ENCODE data around the gene NBAS. TPM values are rescaled to one million over a fixed set of nuclear protein-coding genes. Genes with fewer than 3 reads are reported as not detected.

NBAS gene
- total and polyA plus RNA-seq, 2 of the 4 experiments (the other 2 are of a cell fraction) = 22.3 to 105 TPM

DNA sequence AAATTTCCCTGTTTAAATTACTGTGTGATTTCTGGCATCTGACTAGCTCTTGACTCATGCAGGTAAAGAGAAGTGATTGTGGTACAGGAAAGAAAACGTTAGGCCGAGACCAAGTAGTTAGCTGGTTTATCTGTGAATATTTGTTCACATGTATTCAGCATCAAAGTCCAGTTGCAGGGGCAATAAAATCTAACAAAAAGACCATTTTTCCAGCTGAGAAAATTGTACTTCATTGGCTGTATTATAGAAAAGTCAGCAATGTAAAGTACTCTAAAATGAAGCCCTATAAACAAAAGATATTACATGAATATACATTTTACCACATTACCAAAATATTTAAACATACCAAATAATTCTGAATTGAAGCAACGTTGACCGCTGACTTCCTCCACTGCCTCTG lies 88.3 kb downstream of the NBAS start:
- Histone ChIP-seq H3K27me3 (ENCODE audit: control insufficient read depth, insufficient read depth, low read length) (no peaks in the 10 kb centered on the region), H3K79me1 (ENCODE audit: low read depth in 1 of 2, low read length in 2 of 2) (no peaks in the 10 kb centered on the region; a peak in 1 of 4 replicates), H3K14ac (replicated peaks; ENCODE audit: low read depth, low read length) (no peak overlapping the region), H3K4ac (ENCODE audit: low read depth, low read length) (no peak overlapping the region), H2AFZ (replicated peaks; ENCODE audit: low read length, poor library complexity) (no peak overlapping the region), H2BK120ac (ENCODE audit: low read depth, low read length) (no peak overlapping the region), H3K18ac (ENCODE audit: low read depth, low read length) (no peak overlapping the region), H2BK5ac (ENCODE audit: low read depth, low read length, poor library complexity, severe bottlenecking) (no peak overlapping the region), H4K8ac (ENCODE audit: low read depth in 2 of 2, low read length in 2 of 2) (no peak overlapping the region), H3K27ac (ENCODE audit: insufficient read depth, low read length) (no peak overlapping the region), H3K23ac (ENCODE audit: low read depth, low read length) (no peak overlapping the region), H4K20me1 (ENCODE audit: insufficient read depth, low read length) (no peaks in the 10 kb centered on the region), H3K36me3 (ENCODE audit: control insufficient read depth, insufficient read depth, low read length) (peaks cover 24% of the 10 kb centered on the region), H3K9ac (ENCODE audit: low read depth, low read length) (no peak overlapping the region), H2AK5ac (ENCODE audit: low read depth, low read length) (no peak overlapping the region), H3K9me1 (ENCODE audit: insufficient read depth, low read length) (0 out of 2 replicates have a peak, but pooled peaks cover 2% of the 10 kb centered on the region), H2AK9ac (replicated peaks; ENCODE audit: low read depth, low read length, poor library complexity) (no peak overlapping the region), H4K91ac (ENCODE audit: insufficient read depth, low read depth, low read length) (no peak overlapping the region), H3K4me3 (ENCODE audit: insufficient read depth, low read depth, low read length) (no peak overlapping the region), H3K4me1 (ENCODE audit: control insufficient read depth, insufficient read depth, low read length) (no peaks in the 10 kb centered on the region), H2BK20ac (ENCODE audit: low read depth, low read length) (no peak overlapping the region), H3K4me2 (ENCODE audit: low read depth, low read length) (no peak overlapping the region), H3K56ac (ENCODE audit: extremely low read depth, insufficient read depth, low read length) (no peak overlapping the region), H3K9me3 (ENCODE audit: control insufficient read depth, insufficient read depth, low read length) (no peaks in the 10 kb centered on the region), H2BK15ac (ENCODE audit: low read depth, low read length) (no peak overlapping the region), H4K5ac (ENCODE audit: low read depth, low read length) (no peak overlapping the region)
- in situ Hi-C loops (cut with MboI; ENCODE audit: low sequenced_read_pairs) = no loop called here
- WGBS, 2 experiments (ENCODE audit: extremely low coverage in 2 of 2, insufficient read length in 1 of 2) = 80% methylated on average over 1 of the region's 4 CpGs; no CpG with 5 or more reads in 1 of the 2 experiments
- ChIA-PET CTCF (no interaction called here), POLR2A (ENCODE audit: unreplicated experiment) (no interaction called here)
- DNase-seq = no peak
- TF ChIP-seq BHLHE40 (IDR thresholded peaks at IDR 0.05; ENCODE audit: low read depth, low read length) (no peak), NFE2L2 (IDR thresholded peaks at IDR 0.05; ENCODE audit: low read depth, low read length) (no peak), MXI1 (IDR thresholded peaks at IDR 0.05; ENCODE audit: borderline replicate concordance, low read depth, low read length) (no peak), MAFK (IDR thresholded peaks at IDR 0.05; ENCODE audit: low read depth, low read length) (no peak), CHD1 (IDR thresholded peaks at IDR 0.05; ENCODE audit: low read depth, low read length) (no peak), POLR2A (IDR thresholded peaks at IDR 0.05; ENCODE audit: low read depth, low read length) (no peak), FOS (IDR thresholded peaks at IDR 0.05; ENCODE audit: low read depth, low read length) (no peak), RFX5 (IDR thresholded peaks at IDR 0.05; ENCODE audit: low read depth, low read length) (no peak), RCOR1 (IDR thresholded peaks at IDR 0.05; ENCODE audit: insufficient replicate concordance, low read length) (no peak)
- TF ChIP-seq, protein P1, sequence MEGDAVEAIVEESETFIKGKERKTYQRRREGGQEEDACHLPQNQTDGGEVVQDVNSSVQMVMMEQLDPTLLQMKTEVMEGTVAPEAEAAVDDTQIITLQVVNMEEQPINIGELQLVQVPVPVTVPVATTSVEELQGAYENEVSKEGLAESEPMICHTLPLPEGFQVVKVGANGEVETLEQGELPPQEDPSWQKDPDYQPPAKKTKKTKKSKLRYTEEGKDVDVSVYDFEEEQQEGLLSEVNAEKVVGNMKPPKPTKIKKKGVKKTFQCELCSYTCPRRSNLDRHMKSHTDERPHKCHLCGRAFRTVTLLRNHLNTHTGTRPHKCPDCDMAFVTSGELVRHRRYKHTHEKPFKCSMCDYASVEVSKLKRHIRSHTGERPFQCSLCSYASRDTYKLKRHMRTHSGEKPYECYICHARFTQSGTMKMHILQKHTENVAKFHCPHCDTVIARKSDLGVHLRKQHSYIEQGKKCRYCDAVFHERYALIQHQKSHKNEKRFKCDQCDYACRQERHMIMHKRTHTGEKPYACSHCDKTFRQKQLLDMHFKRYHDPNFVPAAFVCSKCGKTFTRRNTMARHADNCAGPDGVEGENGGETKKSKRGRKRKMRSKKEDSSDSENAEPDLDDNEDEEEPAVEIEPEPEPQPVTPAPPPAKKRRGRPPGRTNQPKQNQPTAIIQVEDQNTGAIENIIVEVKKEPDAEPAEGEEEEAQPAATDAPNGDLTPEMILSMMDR (conservative IDR thresholded peaks at IDR 0.05; ENCODE audit: low read depth, low read length) = no peak
- TF ChIP-seq, protein P2, sequence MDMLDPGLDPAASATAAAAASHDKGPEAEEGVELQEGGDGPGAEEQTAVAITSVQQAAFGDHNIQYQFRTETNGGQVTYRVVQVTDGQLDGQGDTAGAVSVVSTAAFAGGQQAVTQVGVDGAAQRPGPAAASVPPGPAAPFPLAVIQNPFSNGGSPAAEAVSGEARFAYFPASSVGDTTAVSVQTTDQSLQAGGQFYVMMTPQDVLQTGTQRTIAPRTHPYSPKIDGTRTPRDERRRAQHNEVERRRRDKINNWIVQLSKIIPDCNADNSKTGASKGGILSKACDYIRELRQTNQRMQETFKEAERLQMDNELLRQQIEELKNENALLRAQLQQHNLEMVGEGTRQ (IDR thresholded peaks at IDR 0.05; ENCODE audit: low read depth, low read length) = no peak
- TF ChIP-seq, protein P3, sequence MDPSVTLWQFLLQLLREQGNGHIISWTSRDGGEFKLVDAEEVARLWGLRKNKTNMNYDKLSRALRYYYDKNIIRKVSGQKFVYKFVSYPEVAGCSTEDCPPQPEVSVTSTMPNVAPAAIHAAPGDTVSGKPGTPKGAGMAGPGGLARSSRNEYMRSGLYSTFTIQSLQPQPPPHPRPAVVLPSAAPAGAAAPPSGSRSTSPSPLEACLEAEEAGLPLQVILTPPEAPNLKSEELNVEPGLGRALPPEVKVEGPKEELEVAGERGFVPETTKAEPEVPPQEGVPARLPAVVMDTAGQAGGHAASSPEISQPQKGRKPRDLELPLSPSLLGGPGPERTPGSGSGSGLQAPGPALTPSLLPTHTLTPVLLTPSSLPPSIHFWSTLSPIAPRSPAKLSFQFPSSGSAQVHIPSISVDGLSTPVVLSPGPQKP (IDR thresholded peaks at IDR 0.05; ENCODE audit: borderline replicate concordance, low read depth, low read length) = no peak
- dilution Hi-C loops (cut with HindIII; ENCODE audit: low sequenced_read_pairs, unreplicated experiment) = no loop called here
- no TSS peak for BruUV-seq (replicated peaks)
- intact Hi-C loops (cut with micrococcal nuclease) = no loop called here
- no peak for ATAC-seq (ENCODE audit: low read depth)

Measured in IMR-90 (cell line).